HepG2 (cell line): ENCODE measurements around the gene WIPF3. TPM values are rescaled to one million over a fixed set of nuclear protein-coding genes. Genes with fewer than 3 reads are reported as not detected.

Experiments
- ATAC-seq: fragments of 200-7000 bp; cut with Tn5 transposase; 3 replicates; pipeline ENCODE4 v1.9.1; 2020; ENCODE audit warnings: mild to moderate bottlenecking, moderate library complexity
- BruUV-seq: library from RNA; stranded (reverse); fragments of 400-500 nt; replicated peaks from 2 replicates; lab custom pipeline; 2021; lab: Mats Ljungman, UMichigan
- CTCF ChIA-PET: fragments of 300-600 bp; formaldehyde crosslinking; extraction: SDS; loops from one replicate; lab custom pipeline; 2021; ENCODE audit warnings: low total read pairs, inconsistent platforms, low intra/inter-chr PET ratio; lab: Yijun Ruan, JAX
- POLR2A ChIA-PET: fragments of 350-600 bp; sonication (Branson Sonifier 250); formaldehyde crosslinking; loops from one replicate; lab custom pipeline; 2020; ENCODE audit warnings: antibody characterized with exemption, inconsistent platforms; lab: Yijun Ruan, JAX
- DNase-seq: peaks from one replicate; pipeline ENCODE4 v3.0.0-alpha.2; 2015; ENCODE audit warnings: low spot score
- FAIRE-seq: peaks from 3 replicates; lab custom pipeline; 2011; peaks lifted over from hg19 to GRCh38; lab: Jason Lieb, UNC
- H2AFZ ChIP-seq: one replicate; pipeline ENCODE4 v1.6.1; 2011; ENCODE audit warnings: low read length, inconsistent platforms
- H3K27ac ChIP-seq: fragments of 300-600 bp; 3 replicates; pipeline ENCODE4 v1.8.0; 2011; ENCODE audit warnings: mixed run types, mild to moderate bottlenecking, mixed read lengths, low read length, inconsistent platforms; ENCODE audit not compliant: insufficient read depth; ENCODE audit errors: extremely low read length
- H3K27me3 ChIP-seq, 2 experiments: fragments of 200-600 bp in 1 of 2; 2 replicates in 1 of 2; 3 replicates in 1 of 2; pipeline versions ENCODE4 v1.6.0 to v1.8.0; 2011; ENCODE audit warnings: low read length in 2 of 2, mild to moderate bottlenecking in 2 of 2, moderate library complexity in 2 of 2, inconsistent platforms in 1 of 2; ENCODE audit not compliant: insufficient read depth in 2 of 2, control insufficient read depth in 1 of 2
- H3K36me3 ChIP-seq, 2 experiments: fragments of 200-600 bp in 1 of 2; replicated peaks in 1 of 2; 2 replicates in 1 of 2; 3 replicates in 1 of 2; pipeline versions ENCODE4 v1.5.1 to v1.8.0; 2011; ENCODE audit warnings: low read length in 2 of 2, inconsistent platforms in 1 of 2; ENCODE audit not compliant: insufficient read depth in 2 of 2, control insufficient read depth in 1 of 2
- H3K4me1 ChIP-seq: 2 replicates; pipeline ENCODE4 v1.5.1; 2012; ENCODE audit warnings: low read length, inconsistent platforms; ENCODE audit not compliant: insufficient read depth
- H3K4me2 ChIP-seq: 2 replicates; pipeline ENCODE4 v1.6.0; 2011; ENCODE audit warnings: low read depth, low read length, inconsistent platforms
- H3K4me3 ChIP-seq, 3 experiments: fragments of 200-600 bp in 1 of 3; sonication (generic), shearing (Covaris generic) in 1 of 3; replicated peaks in 1 of 3; 2 replicates each; pipeline ENCODE4 v1.5.1; 2011 to 2016; ENCODE audit warnings: low read length in 3 of 3, inconsistent platforms in 2 of 3, low read depth in 2 of 3, mild to moderate bottlenecking in 2 of 3, control low read depth in 1 of 3, mixed read lengths in 1 of 3; ENCODE audit not compliant: insufficient read depth in 1 of 3
- H3K79me2 ChIP-seq: one replicate; pipeline ENCODE4 v1.6.1; 2011; ENCODE audit warnings: low read length, inconsistent platforms; ENCODE audit not compliant: insufficient read depth
- H3K9ac ChIP-seq: 2 replicates; pipeline ENCODE4 v1.6.0; 2011; ENCODE audit warnings: mild to moderate bottlenecking, low read depth, low read length, inconsistent platforms; ENCODE audit not compliant: insufficient read depth
- H3K9me3 ChIP-seq: 2 replicates; pipeline ENCODE4 v1.5.1; 2012; ENCODE audit warnings: mild to moderate bottlenecking, low read length
- H4K20me1 ChIP-seq: 2 replicates; pipeline ENCODE4 v1.6.0; 2011; ENCODE audit warnings: inconsistent platforms, mild to moderate bottlenecking, low read length, moderate library complexity; ENCODE audit not compliant: insufficient read depth
- CCAR2 ChIP-seq: fragments of 200-400 bp; formaldehyde crosslinking; optimal IDR thresholded peaks from 2 replicates; pipeline ENCODE3; 2018; ENCODE audit warnings: low read depth, mild to moderate bottlenecking, low read length, moderate library complexity
- ERF ChIP-seq: IDR thresholded peaks from 2 replicates; pipeline ENCODE4 v1.6.1; 2018; ENCODE audit warnings: missing biosample characterization, missing genetic modification reagents
- ISL2 ChIP-seq: sonication (generic); formaldehyde crosslinking; IDR thresholded peaks from 2 replicates; pipeline ENCODE4 v1.5.0; 2020; ENCODE audit warnings: missing genetic modification reagents
- MYC ChIP-seq: sonication (generic); formaldehyde crosslinking; IDR thresholded peaks from 2 replicates; pipeline ENCODE4 v1.9.0; 2021; ENCODE audit warnings: missing genetic modification reagents, borderline replicate concordance
- NBN ChIP-seq: fragments of 450-650 bp; conservative IDR thresholded peaks from 2 replicates; pipeline ENCODE4 v1.6.1; 2017
- POLR2A ChIP-seq, 2 experiments: IDR thresholded peaks; 2 replicates each; pipeline ENCODE4 v1.6.1; 2011; ENCODE audit warnings: low read depth in 2 of 2, low read length in 2 of 2, mild to moderate bottlenecking in 1 of 2, moderate library complexity in 1 of 2; ENCODE audit not compliant: insufficient read depth in 1 of 2
- SRY ChIP-seq: sonication (generic); formaldehyde crosslinking; IDR thresholded peaks from 2 replicates; pipeline ENCODE4 v1.8.0; 2022; ENCODE audit warnings: mild to moderate bottlenecking, missing genetic modification reagents
- STAT6 ChIP-seq: sonication (generic); formaldehyde crosslinking; IDR thresholded peaks from 2 replicates; pipeline ENCODE4 v1.4.0; 2020; ENCODE audit warnings: missing genetic modification reagents, mild to moderate bottlenecking, borderline replicate concordance
- ZBTB34 ChIP-seq: sonication (generic); formaldehyde crosslinking; IDR thresholded peaks from 2 replicates; pipeline ENCODE4 v1.8.0; 2022; ENCODE audit warnings: mild to moderate bottlenecking, missing genetic modification reagents
- ZC3H13 ChIP-seq: sonication (generic); formaldehyde crosslinking; IDR thresholded peaks from 2 replicates; pipeline ENCODE4 v1.8.1; 2023; ENCODE audit warnings: mild to moderate bottlenecking, missing genetic modification reagents, moderate library complexity
- WGBS: methylation state at CpG from one replicate; pipeline ENCODE4 v1.1.6; 2017; ENCODE audit warnings: low lambda C conversion rate; 5-methylcytosine and 5-hydroxymethylcytosine counted together
- in situ Hi-C: cut with HindIII; loops from 2 replicates; pipeline ENCODE4 v1.10.0; 2017; ENCODE audit warnings: low pct_unique_long_range_greater_than_20kb; ENCODE audit not compliant: extremely low pct_ligation_motif_present
- intact Hi-C: fragments of 100-400 bp; cut with micrococcal nuclease; formaldehyde crosslinking; loops from one replicate; pipeline ENCODE4 v1.10.0; 2022; ENCODE audit not compliant: unreplicated experiment
- polyA plus RNA-seq, 8 experiments: library from polyadenylated mRNA; depleted of rRNA in 3 of 8; stranded (reverse) in 7 of 8; unstranded in 1 of 8; fragments of >200 nt; fragmentation: Illumina TruSeq in 4 of 8; extraction: Trizol in 4 of 8; gene quantifications; 2 replicates each; pipeline versions ENCODE4 v1.2.1 to v1.2.3, GENCODE V29; 2011 to 2016; ENCODE audit warnings: low read depth in 4 of 8, missing spikeins in 1 of 8, mixed read lengths in 1 of 8; ENCODE audit not compliant: insufficient read depth in 1 of 8
- total RNA-seq, 5 experiments: library from RNA; depleted of rRNA; stranded (reverse); fragments of >200 nt; fragmentation: Illumina TruSeq; extraction: Trizol; gene quantifications; 2 replicates each; pipeline ENCODE4 v1.2.3, GENCODE V29; 2016; ENCODE audit warnings: low read depth in 1 of 5
- TF ChIP-seq, protein P1 (sequence below): sonication (generic); formaldehyde crosslinking; IDR thresholded peaks from 2 replicates; pipeline ENCODE4 v1.5.1; 2020; ENCODE audit warnings: missing genetic modification reagents, mild to moderate bottlenecking, borderline replicate concordance
- TF ChIP-seq, protein P2 (sequence below): sonication (generic); formaldehyde crosslinking; IDR thresholded peaks from 2 replicates; pipeline ENCODE4 v1.9.0; 2021; ENCODE audit warnings: missing genetic modification reagents, mild to moderate bottlenecking, borderline replicate concordance

Gene WIPF3
- total and polyA plus RNA-seq, 2 of the 13 experiments (the other 11 are each of a cell fraction or from before 2014, with no cell fraction given): 0.03 TPM; not detected in 1

DNA sequence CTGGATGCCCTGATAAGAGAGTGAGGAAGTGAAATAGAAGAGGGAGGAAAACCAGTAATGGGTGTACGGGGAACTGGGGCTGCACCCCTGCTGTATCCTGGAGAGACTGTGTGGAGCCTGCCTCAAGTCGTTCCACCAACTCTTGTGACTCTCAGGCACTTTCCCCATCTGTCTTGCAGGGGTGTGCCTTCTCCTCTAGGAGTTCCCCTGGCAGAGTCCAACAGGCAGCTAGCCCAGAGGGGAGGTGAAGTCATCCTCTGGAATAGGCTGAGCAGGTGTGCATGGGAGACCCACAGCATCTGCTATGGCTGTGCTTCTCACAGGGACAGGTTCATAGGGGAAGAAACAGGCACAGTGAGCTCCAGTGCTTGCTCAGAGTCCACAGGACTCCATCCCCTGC, 46.8 kb downstream of the WIPF3 start:
- no peak for FAIRE-seq
- no TSS peak for BruUV-seq
- 4% methylated on average over 2 of the region's 2 CpGs for WGBS
- no peaks in the 10 kb centered on the region for H3K79me2 ChIP-seq
- no peaks in the 10 kb centered on the region for H3K36me3 ChIP-seq
- no peak overlapping the region for H2AFZ ChIP-seq
- in situ Hi-C loops: no loop called here
- H3K27me3 ChIP-seq: peaks cover 3 to 26% of the 10 kb centered on the region in 2 experiments; a peak in 3 of 5 replicates
- TF ChIP-seq CCAR2 (no peak), ISL2 (CRISPR knock-in tag) (no peak)
- TF ChIP-seq, all 625 proteins: peak for 0
- Histone ChIP-seq H3K9ac (no peak overlapping the region), H3K4me2 (no peak overlapping the region), H3K4me3 (no peak overlapping the region), H3K9me3 (no peaks in the 10 kb centered on the region), H3K4me1 (no peaks in the 10 kb centered on the region), H3K27ac (no peak overlapping the region), H4K20me1 (no peaks in the 10 kb centered on the region)
- no peak for DNase-seq
- POLR2A ChIA-PET: no interaction called here
- intact Hi-C loops: no loop called here
- ATAC-seq: no peak
- CTCF ChIA-PET: no interaction called here

DNA sequence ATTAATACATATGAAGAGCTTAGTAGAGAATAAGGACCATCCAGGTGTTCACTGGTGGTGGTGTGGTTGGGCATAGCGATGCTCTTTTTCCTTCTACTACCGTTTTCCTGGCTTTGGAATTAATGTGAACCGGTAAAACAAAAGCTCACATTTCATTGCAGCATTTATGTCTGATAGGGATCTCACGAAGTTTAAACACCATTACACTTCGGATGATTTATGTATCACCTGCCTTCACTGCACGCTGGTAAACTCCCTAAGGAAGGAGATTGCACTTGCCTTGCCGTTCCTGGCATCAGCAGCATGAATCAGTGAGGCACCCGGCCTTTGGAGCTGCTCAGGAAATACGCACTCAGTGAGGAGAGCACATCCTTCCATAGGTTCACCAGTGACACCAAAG, 47.5 kb downstream of the WIPF3 start:
- Histone ChIP-seq H3K27me3 (peaks cover 3 to 25% of the 10 kb centered on the region in 2 experiments; a peak in 3 of 5 replicates), H3K36me3 (no peaks in the 10 kb centered on the region), H2AFZ (no peak overlapping the region), H4K20me1 (no peaks in the 10 kb centered on the region), H3K79me2 (no peaks in the 10 kb centered on the region), H3K4me1 (no peaks in the 10 kb centered on the region), H3K9ac (no peak overlapping the region), H3K9me3 (no peaks in the 10 kb centered on the region), H3K4me2 (no peak overlapping the region), H3K4me3 (no peak overlapping the region), H3K27ac (no peak overlapping the region)
- POLR2A ChIA-PET: no interaction called here
- intact Hi-C loops (no loop called here), in situ Hi-C loops (no loop called here)
- CTCF ChIA-PET: no interaction called here
- no TSS peak for BruUV-seq
- DNase-seq: no peak
- no peak for FAIRE-seq
- no peak for ATAC-seq
- WGBS: 31% methylated on average over 9 of the region's 9 CpGs
- TF ChIP-seq ZC3H13 (CRISPR knock-in tag): no peak
- TF ChIP-seq, protein P1, sequence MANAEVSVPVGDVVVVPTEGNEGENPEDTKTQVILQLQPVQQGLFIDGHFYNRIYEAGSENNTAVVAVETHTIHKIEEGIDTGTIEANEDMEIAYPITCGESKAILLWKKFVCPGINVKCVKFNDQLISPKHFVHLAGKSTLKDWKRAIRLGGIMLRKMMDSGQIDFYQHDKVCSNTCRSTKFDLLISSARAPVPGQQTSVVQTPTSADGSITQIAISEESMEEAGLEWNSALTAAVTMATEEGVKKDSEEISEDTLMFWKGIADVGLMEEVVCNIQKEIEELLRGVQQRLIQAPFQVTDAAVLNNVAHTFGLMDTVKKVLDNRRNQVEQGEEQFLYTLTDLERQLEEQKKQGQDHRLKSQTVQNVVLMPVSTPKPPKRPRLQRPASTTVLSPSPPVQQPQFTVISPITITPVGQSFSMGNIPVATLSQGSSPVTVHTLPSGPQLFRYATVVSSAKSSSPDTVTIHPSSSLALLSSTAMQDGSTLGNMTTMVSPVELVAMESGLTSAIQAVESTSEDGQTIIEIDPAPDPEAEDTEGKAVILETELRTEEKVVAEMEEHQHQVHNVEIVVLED: no peak
- TF ChIP-seq ERF (CRISPR knock-in tag): no peak
- no peak for TF ChIP-seq STAT6
- TF ChIP-seq, protein P2, sequence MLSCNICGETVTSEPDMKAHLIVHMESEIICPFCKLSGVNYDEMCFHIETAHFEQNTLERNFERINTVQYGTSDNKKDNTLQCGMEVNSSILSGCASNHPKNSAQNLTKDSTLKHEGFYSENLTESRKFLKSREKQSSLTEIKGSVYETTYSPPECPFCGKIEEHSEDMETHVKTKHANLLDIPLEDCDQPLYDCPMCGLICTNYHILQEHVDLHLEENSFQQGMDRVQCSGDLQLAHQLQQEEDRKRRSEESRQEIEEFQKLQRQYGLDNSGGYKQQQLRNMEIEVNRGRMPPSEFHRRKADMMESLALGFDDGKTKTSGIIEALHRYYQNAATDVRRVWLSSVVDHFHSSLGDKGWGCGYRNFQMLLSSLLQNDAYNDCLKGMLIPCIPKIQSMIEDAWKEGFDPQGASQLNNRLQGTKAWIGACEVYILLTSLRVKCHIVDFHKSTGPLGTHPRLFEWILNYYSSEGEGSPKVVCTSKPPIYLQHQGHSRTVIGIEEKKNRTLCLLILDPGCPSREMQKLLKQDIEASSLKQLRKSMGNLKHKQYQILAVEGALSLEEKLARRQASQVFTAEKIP (CRISPR knock-in tag): no peak
- no peak for TF ChIP-seq ZBTB34 (CRISPR knock-in tag)
- no peak for TF ChIP-seq SRY (CRISPR knock-in tag)
- no peak for TF ChIP-seq MYC (CRISPR knock-in tag)
- no peak for TF ChIP-seq NBN
- TF ChIP-seq POLR2A (IDR thresholded peaks at IDR 0.05; ENCODE audit: insufficient read depth in 1 of 2, low read depth in 2 of 2, low read length in 2 of 2): no peak
